Neutrophil (primary cell): ENCODE measurements around the gene ANXA3.
A peak's percentile ranks its signal among the peaks of the same experiment; 100 is the strongest.

Experiments
- H3K27ac ChIP-seq: fragments of 200-600 bp; sonication (generic); 2 replicates; pipeline ENCODE4 v1.5.1; 2016; ENCODE audit warnings: mild to moderate bottlenecking, moderate library complexity
- H3K27me3 ChIP-seq: fragments of 200-600 bp; sonication (generic); 2 replicates; pipeline ENCODE4 v1.6.0; 2016; ENCODE audit warnings: mild to moderate bottlenecking
- H3K36me3 ChIP-seq: fragments of 200-600 bp; sonication (generic); 2 replicates; pipeline ENCODE4 v1.5.1; 2017
- H3K4me1 ChIP-seq, 2 experiments: fragments of 200-600 bp in 1 of 2; sonication (generic) in 1 of 2; 1 replicate in 1 of 2; 2 replicates in 1 of 2; pipeline versions ENCODE4 v1.5.1 to v1.6.1; 2013 to 2016; ENCODE audit warnings: low read depth in 1 of 2, low read length in 1 of 2, mild to moderate bottlenecking in 1 of 2, moderate library complexity in 1 of 2; ENCODE audit not compliant: control insufficient read depth in 1 of 2, insufficient read depth in 1 of 2
- H3K4me3 ChIP-seq, 2 experiments: fragments of 200-600 bp in 1 of 2; sonication (generic) in 1 of 2; 1 replicate in 1 of 2; 2 replicates in 1 of 2; pipeline ENCODE4 v1.5.1; 2013 to 2016; ENCODE audit warnings: low read depth in 1 of 2, low read length in 1 of 2, mild to moderate bottlenecking in 1 of 2, moderate library complexity in 1 of 2
- H3K9me3 ChIP-seq: fragments of 200-600 bp; sonication (generic); 2 replicates; pipeline ENCODE4 v1.5.1; 2016
- TF ChIP-seq, protein P1 (sequence below): fragments of 200-600 bp; sonication (generic); IDR thresholded peaks from 2 replicates; pipeline ENCODE4 v1.5.1; 2016; ENCODE audit warnings: antibody characterized with exemption

Gene ANXA3

DNA sequence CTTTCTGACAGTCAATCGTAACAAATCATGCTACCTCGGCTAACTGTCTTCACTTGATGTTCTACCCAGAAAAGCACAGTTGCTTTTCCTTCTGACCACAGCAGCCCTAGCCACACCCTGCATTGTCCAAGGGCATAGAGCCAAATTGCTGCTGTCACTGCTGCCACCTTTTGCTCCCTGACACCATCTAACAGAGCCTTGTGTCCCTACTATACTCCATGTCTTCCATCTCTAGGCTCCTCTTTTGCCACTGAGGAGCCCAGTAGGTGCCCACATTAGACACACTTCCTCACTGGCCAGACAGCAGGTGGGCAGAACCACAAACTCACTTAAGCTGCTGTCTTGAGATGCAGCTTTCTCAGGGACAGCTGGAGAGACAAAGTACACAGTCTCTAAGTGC lies 91.4 kb downstream of the ANXA3 start:
- Histone ChIP-seq H3K9me3 (no peaks in the 10 kb centered on the region), H3K36me3 (no peaks in the 10 kb centered on the region), H3K4me1 (peaks cover 38 to 39% of the 10 kb centered on the region in 2 experiments), H3K4me3 (no peak overlapping the region), H3K27me3 (no peaks in the 10 kb centered on the region), H3K27ac (peak overlapping the region; percentile 36)
- TF ChIP-seq, protein P1, sequence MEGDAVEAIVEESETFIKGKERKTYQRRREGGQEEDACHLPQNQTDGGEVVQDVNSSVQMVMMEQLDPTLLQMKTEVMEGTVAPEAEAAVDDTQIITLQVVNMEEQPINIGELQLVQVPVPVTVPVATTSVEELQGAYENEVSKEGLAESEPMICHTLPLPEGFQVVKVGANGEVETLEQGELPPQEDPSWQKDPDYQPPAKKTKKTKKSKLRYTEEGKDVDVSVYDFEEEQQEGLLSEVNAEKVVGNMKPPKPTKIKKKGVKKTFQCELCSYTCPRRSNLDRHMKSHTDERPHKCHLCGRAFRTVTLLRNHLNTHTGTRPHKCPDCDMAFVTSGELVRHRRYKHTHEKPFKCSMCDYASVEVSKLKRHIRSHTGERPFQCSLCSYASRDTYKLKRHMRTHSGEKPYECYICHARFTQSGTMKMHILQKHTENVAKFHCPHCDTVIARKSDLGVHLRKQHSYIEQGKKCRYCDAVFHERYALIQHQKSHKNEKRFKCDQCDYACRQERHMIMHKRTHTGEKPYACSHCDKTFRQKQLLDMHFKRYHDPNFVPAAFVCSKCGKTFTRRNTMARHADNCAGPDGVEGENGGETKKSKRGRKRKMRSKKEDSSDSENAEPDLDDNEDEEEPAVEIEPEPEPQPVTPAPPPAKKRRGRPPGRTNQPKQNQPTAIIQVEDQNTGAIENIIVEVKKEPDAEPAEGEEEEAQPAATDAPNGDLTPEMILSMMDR, result no peak

DNA sequence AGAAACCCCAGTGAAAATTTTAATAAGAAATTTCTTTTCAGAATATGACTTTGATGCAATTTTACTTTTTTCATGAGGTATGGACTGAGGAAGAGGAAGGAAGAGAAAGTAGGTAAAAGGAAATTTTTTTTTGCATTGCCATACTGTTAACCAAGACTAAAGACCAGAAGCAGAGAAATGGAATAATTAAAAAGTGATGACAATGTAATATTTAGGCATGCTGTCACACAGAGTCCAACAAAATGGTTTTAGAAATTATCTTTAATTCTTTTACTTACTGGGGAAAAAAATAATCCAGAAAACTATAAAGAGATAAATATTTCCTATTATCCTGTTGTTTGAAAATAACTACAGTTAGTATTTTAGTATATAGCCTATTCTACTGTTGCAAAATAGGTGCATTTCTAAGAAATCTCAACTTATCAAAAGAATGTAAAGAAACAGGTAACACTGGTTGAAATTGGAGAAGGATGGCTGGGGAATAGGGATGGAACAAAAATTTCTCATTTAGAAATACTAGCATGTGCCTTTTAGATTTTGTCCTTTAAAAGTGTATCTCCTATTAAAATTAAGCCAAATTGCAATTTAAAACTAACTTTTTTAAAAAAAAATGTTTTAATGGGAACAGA lies 92.6 kb downstream of the ANXA3 start:
- Histone ChIP-seq H3K4me3 (no peak overlapping the region), H3K36me3 (no peaks in the 10 kb centered on the region), H3K27ac (peak overlapping the region; percentile 86), H3K9me3 (no peaks in the 10 kb centered on the region), H3K27me3 (no peaks in the 10 kb centered on the region), H3K4me1 (peaks cover 45% of the 10 kb centered on the region in 2 experiments)
- TF ChIP-seq, protein P1, result no peak

DNA sequence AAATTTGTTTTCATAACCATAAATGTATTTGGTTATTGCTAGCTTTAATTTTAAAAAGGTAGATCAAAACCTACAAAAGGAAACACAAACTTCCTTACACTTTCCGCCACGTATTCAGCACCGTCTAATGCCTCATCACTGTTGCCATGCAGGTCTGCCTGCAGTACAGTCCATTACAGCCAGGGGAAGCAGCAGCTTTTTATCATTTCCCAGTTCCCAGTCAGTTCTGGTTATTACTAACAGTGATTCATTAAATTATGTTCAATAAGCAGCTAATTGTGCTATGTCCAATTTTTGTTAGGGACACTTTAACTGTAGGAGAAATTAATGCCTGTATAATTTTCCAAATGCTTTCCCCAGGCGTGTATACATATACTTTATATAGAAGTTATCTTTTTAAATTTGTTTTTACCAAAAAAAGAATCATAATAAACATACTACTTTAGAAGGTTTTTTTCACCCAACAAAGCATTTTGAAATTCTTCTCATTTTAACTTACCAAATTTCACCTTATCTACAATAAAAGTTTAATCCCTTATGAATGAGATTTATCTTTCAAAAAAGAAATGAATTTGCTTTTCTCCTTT lies 93.3 kb downstream of the ANXA3 start:
- Histone ChIP-seq H3K9me3 (no peaks in the 10 kb centered on the region), H3K4me3 (no peak overlapping the region), H3K27me3 (no peaks in the 10 kb centered on the region), H3K4me1 (peaks cover 51 to 52% of the 10 kb centered on the region in 2 experiments), H3K36me3 (no peaks in the 10 kb centered on the region), H3K27ac (peak overlapping the region; percentile 86)
- TF ChIP-seq, protein P1, result peak; percentile 97

DNA sequence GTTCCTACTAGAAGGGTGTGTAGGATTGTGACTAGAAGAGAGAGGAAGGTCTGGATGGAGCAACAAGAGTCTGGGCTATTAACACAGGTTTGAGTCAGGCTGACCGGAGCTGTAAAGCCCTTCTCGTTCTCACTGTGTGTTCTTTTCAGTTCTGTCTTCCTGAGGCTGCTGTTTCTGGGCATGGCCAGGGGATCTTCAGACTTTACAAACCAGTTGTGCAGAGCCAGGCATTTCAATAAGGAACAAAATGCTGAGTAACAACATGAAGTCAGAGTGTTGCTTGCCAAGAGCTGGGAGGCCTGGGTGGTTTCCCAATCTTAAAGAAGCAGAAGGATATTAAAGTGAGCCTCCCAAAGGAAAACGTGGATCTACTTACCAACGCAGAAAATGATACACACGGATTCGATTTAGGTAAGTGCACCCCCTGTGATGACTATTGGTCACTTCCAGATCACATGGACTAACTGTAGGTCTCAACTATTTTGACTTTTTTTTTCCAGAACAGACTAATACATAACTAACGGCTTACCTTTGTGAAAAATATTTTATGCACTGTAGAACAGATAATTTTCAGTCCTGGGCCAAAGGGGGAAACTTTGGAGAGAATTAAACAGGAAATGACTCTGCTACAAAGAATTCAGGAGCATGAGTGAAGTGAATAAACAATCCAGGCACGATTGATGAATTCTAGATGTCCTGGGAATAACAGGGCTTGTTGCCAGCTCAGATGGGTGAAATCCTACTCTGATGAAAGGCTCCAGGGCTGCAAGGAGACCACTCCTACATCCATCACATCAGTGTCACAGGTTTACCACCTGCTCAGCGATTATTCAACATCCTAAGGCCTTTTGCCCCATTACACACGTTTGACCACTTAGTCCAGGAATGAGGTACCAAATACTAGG lies 94.5 kb downstream of the ANXA3 start:
- Histone ChIP-seq H3K27me3 (no peaks in the 10 kb centered on the region), H3K4me1 (peaks cover 63 to 64% of the 10 kb centered on the region in 2 experiments), H3K27ac (peak overlapping the region; percentile 86), H3K36me3 (no peaks in the 10 kb centered on the region), H3K4me3 (peak overlapping the region; percentile 10 to 31), H3K9me3 (no peaks in the 10 kb centered on the region)
- TF ChIP-seq, protein P1, result no peak

DNA sequence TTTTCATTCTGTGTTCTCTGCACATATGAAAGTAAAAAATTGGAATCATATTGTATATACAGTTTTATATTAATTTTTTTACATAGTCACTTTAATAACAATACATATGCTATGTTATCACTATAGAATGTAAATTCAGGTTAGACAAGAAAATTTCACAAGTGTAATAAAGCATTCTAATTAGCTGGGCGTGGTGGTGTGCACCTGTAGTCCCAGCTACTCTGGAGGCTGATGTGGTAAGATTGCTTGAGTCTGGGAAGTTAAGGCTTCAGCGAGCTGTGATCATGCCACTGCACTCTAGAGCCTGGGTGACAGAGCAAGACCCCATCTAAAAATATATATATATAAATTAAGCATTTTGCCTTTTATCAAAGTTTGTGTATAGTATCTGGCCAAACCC lies 95.7 kb downstream of the ANXA3 start:
- H3K9me3 ChIP-seq, result no peaks in the 10 kb centered on the region
- no peak overlapping the region for H3K4me3 ChIP-seq
- H3K27ac ChIP-seq, result no peak overlapping the region
- TF ChIP-seq, protein P1, result no peak
- peaks cover 63 to 65% of the 10 kb centered on the region in 2 experiments for H3K4me1 ChIP-seq
- H3K27me3 ChIP-seq, result no peaks in the 10 kb centered on the region
- H3K36me3 ChIP-seq, result no peaks in the 10 kb centered on the region
